NCI-H187 (cell line): Measurements from ENCODE around the gene CHST1.

Experiments
- DNase-seq, 2 experiments: peaks; one replicate each; lab custom pipeline; 2025; lab: John Stamatoyannopoulos, UW

The CHST1 gene, protein sequence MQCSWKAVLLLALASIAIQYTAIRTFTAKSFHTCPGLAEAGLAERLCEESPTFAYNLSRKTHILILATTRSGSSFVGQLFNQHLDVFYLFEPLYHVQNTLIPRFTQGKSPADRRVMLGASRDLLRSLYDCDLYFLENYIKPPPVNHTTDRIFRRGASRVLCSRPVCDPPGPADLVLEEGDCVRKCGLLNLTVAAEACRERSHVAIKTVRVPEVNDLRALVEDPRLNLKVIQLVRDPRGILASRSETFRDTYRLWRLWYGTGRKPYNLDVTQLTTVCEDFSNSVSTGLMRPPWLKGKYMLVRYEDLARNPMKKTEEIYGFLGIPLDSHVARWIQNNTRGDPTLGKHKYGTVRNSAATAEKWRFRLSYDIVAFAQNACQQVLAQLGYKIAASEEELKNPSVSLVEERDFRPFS

DNA sequence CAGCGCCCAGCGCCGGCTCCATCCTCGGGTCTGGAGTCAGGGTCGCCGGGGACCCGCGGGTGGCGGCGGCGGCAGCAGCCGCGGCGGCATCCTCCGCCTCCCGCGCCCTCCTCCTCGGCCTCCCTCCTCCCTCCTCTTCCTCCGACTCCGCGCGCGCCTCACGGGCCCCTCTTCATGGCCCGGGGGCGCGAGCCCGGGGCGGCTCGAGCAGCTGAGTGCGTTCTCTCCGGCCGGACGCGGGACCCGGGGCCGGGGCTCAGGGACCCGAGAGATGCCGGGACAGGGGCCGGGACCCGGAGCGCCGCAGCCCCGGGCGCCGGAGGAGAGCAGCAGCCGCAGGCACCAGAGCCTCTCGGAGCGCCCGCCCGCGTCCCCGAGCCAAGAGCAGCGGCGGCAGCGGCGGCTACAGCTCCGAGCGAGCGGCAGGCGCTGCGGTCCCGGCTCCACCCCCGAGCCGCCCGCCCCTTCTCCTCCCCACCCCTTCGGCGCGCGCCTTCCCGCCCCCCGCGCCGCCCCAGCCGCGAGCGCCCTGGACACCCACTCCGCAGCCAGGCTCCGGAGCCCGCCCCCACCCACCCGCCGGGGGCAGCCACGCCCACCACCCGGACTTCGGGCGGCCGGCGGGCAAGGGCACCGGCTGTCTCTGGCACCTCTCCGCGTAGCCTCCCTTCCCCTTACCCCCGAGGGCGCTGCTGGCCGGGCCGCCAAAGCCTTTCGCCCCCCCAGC is at the start of gene CHST1:
TSS of gene CHST1 (minus strand) at position 417 of the 727 bp plus-strand sequence. CDS start 14,699 bp downstream, outside the sequence.
- DNase-seq, result peak in 1 of 2 experiments; percentile 32

- DNase-seq, result no peak
Observed at GRCh38 chr11:45713573-45713972, 48.2 kb upstream of the CHST1 start.

- DNase-seq, result no peak
Observed at GRCh38 chr11:45710561-45710960, 45.1 kb upstream of the CHST1 start.

GRCh38 chr11:45708887-45709663 is 43.7 kb upstream of the CHST1 start:
- DNase-seq, result no peak

GRCh38 chr11:45704635-45705034 is 39.2 kb upstream of the CHST1 start:
- DNase-seq, result no peak

- no peak for DNase-seq
Observed at GRCh38 chr11:45704133-45704532, 38.7 kb upstream of the CHST1 start.

- no peak for DNase-seq
Observed at GRCh38 chr11:45702511-45702910, 37.1 kb upstream of the CHST1 start.

GRCh38 chr11:45698777-45699497 is 33.5 kb upstream of the CHST1 start:
- no peak for DNase-seq

DNA sequence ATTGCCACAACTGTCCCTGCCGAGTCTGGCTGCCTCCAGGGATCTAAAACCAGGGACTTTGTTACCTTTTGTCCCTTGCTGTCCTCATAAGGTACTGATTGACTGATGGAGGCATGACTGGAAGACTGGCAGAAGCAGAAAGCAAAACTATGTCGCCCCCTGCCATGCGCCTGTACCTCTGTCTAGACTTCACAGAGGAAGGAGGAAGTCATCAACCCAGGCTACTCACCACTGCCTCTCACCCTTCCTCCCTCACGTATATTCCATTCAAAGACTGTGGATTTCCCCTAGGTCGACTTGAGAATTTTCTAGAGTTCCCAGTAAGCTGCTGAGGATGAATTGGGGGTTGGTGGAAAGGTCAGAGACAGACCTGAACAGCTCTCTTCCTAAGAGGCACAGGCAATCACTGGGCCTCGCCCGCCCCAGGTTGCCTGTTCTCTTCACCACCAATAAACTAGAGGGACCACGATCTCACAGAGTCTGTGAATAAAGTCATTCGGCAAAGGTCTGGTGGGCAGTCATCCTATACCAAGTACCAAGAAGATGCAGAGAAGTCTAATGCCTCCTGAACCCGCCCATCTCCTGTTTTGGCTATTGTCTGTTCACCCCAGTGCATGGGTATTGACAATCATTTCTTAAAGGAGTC is 27.5 kb upstream of the CHST1 start:
- no peak for DNase-seq

DNA sequence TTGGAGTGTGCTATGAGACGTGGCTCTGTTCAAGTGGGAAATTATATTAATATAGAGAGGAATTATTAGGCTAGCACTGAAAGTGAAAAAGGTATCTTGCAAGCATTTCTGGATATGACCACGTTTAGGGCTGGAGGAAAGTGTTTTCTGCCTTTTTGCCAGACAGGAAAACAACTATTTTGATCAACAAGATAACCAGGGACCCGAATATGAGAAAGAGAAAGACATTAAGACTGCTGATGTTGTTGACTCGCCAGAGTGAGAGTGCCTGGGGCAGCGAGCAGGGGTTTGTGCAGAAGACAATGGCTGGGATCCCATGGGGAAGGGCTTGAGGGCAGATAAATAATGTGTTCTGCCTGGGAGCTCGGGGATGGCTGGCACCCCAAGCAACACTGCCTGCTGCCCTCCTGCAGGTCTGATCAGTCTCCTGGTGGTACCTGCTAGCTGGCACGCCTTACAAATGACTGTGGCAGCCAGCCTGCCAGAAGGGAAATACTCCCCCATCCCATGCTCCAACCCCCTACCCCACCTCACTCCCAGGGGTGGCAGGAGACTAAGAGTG is 23.1 kb upstream of the CHST1 start:
- no peak for DNase-seq

DNA sequence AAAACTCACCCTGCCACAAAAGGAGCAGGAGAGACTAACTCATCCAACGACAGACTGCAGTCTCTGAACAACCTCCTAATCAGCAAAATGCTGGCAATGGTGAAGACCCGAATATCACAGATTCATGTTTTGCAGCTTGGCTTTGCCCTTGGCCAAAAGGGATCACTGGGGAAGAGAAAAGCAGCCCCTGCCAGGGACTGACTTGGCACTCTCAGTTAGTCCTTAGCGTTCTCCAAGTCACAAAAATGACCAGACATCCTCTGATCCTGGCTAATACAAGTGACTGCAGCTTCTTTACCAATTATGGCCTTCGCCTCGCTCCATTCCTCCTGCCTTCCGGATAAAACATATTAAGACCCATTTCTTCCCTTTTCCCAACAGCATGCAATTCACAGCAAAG is 22.4 kb upstream of the CHST1 start:
- no peak for DNase-seq

DNA sequence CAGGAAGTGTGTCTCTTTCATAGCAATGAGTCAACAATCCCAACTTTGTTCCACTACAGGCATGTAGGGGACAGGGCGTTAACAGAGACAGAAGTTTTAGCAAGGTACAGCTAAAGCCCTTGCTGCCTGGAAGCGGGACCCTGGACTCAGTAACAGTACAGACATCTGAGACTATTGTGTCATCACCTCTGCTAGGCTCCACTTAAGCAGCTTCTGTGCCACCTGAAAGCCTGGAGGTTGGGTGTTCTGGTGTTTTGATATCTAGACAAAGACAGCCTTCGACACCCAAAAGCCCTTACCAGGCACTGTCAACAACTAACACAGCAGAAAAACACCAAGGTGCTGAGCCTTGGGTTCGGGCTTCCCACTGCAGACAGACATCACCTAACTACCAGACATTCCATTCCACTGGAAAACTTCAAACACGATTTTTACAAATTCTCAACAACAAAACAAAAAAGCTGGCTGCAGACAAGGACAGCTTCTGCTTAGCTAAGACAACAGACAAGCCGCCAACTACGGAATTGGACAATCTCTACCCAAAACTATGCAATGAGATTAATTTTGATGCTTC is 20.6 kb upstream of the CHST1 start:
- DNase-seq, result no peak

DNA sequence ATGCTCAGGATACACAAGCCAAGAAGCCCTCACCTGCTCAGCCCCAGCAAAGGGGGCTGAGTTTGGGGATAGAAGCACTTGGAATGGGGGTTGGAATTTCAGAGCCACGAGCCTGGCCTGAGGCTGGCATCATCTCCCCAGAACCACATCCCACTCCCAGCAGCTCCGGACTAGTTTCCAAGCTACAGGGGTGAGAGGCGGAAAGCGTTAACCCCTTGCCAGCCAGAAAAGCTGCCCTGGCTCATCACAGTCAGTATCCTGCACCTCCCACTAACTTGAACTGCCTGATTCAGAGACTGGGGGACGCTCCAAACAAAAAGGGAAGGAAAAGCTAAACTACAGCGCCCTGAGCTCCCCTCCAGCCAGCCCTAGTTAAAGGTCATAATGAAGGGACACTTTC is 19.0 kb upstream of the CHST1 start:
- DNase-seq, result no peak

GRCh38 chr11:45683271-45684058 is 18.0 kb upstream of the CHST1 start:
- no peak for DNase-seq

- DNase-seq, result no peak
Observed at GRCh38 chr11:45679806-45680205, 14.4 kb upstream of the CHST1 start.

DNA sequence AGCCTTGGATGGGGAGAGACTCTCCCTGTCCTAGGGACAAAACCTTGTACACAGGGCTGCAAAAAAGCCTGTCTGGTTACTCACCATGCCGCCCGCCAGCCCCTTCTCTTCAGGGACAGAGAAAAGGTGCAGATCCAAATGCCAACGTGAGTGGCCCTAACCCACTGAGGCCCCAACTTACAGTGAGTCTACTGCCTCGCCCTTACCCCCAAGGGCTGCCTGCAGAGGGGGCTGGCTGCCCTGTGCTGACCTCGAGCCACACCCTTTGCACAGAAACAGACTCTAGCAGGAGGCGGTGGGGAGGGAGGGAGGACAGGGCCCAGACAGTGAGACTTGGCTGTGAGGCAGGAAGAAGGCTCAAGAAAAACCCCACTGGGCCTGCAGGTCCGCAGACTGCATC is 13.6 kb upstream of the CHST1 start:
- DNase-seq, result no peak

DNA sequence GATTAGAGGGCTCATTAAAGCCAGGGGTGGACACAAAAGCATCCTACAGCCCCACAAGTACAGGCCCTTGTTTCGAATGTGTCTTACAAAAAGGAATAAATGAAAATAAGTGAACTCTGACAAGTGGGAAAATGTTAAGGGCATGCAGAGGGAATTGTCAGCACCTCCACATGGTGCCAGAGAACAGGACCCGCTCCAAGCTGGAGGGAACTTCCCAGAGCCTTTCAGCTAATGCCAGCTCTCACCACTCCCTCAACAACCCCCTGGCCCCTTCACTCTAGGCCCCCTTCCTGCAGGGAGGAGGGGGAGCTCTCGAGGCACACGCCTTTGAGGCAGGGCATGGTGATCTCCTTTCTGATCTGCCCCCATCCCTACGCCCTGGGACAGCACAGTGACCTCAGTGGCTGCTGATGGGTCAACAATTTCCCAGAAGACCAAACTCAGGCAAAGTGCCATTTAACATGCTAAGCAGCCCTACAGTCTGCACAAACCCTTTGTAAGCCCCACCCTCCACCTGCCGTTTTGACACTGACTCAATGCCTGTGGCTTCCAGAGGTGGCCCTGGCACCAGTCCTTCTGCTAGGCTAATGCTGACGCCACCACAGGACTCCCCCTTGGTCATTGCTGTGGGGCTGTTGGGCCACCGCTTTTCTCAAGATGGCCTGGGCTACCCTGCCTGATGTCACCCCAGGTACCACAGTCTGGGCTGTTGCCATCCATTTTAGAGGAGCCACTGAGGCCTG is 12.5 kb upstream of the CHST1 start:
- no peak for DNase-seq

GRCh38 chr11:45676522-45677095 is 11.2 kb upstream of the CHST1 start:
- no peak for DNase-seq

- DNase-seq, result no peak
Observed at GRCh38 chr11:45675646-45676045, 10.2 kb upstream of the CHST1 start.
